HG03139 (cell line): ENCODE data around the gene NELL1.
"Not testable (repeated sequence)": the region's sequence is repeated elsewhere in the genome, so short reads cannot be mapped to it uniquely, and the experiment has no call there.

ENCODE experiments used
- ATAC-seq: cut with Tn5 transposase; IDR thresholded peaks from one replicate; pipeline ENCODE4 v1.9.1; 2021; ENCODE audit not compliant: unreplicated experiment

NELL1 gene

GRCh38 chr11:20762116-20762844, 92.9 kb downstream of the NELL1 start:
- no peak for ATAC-seq

- ATAC-seq, result no peak
These were observed 93.6 kb downstream of the NELL1 start for GRCh38 chr11:20762980-20763379.

GRCh38 chr11:20770414-20770946, 101.1 kb downstream of the NELL1 start:
- ATAC-seq, result no peak

- no peak for ATAC-seq
These were observed 101.6 kb downstream of the NELL1 start for GRCh38 chr11:20771026-20771425.

- ATAC-seq, result no peak
These were observed 102.3 kb downstream of the NELL1 start for GRCh38 chr11:20771681-20772080.

- ATAC-seq, result no peak
These were observed 105.9 kb downstream of the NELL1 start for GRCh38 chr11:20775331-20775730.

- no peak for ATAC-seq
These were observed 113.4 kb downstream of the NELL1 start for GRCh38 chr11:20782775-20783174.

- no peak for ATAC-seq
These were observed 113.8 kb downstream of the NELL1 start for GRCh38 chr11:20783220-20783619.

- no peak for ATAC-seq
These were observed 121.2 kb downstream of the NELL1 start for GRCh38 chr11:20790622-20791021.

- ATAC-seq, result no peak
These were observed 125.6 kb downstream of the NELL1 start for GRCh38 chr11:20795005-20795404.

- no peak for ATAC-seq
These were observed 138.9 kb downstream of the NELL1 start for GRCh38 chr11:20808328-20808727.

- ATAC-seq, result no peak
These were observed 151.7 kb downstream of the NELL1 start for GRCh38 chr11:20821046-20821445.

- no peak for ATAC-seq
These were observed 152.1 kb downstream of the NELL1 start for GRCh38 chr11:20821470-20821869.

- ATAC-seq, result no peak
These were observed 155.4 kb downstream of the NELL1 start for GRCh38 chr11:20824773-20825172.

GRCh38 chr11:20835561-20835960, 166.2 kb downstream of the NELL1 start:
- ATAC-seq, result no peak

GRCh38 chr11:20839231-20839630, 169.8 kb downstream of the NELL1 start:
- no peak for ATAC-seq

GRCh38 chr11:20840341-20840740, 171.0 kb downstream of the NELL1 start:
- no peak for ATAC-seq

GRCh38 chr11:20844216-20844615, 174.8 kb downstream of the NELL1 start:
- ATAC-seq, result no peak

- ATAC-seq, result no peak
These were observed 175.2 kb downstream of the NELL1 start for GRCh38 chr11:20844630-20845029.

- ATAC-seq, result no peak
These were observed 185.0 kb downstream of the NELL1 start for GRCh38 chr11:20854215-20854955.

GRCh38 chr11:20861322-20861721, 191.9 kb downstream of the NELL1 start:
- ATAC-seq, result no peak

- not testable (repeated sequence) for ATAC-seq
These were observed 192.9 kb downstream of the NELL1 start for GRCh38 chr11:20862263-20862662.
